ENCODE data around the gene ITPRIP.

DNA sequence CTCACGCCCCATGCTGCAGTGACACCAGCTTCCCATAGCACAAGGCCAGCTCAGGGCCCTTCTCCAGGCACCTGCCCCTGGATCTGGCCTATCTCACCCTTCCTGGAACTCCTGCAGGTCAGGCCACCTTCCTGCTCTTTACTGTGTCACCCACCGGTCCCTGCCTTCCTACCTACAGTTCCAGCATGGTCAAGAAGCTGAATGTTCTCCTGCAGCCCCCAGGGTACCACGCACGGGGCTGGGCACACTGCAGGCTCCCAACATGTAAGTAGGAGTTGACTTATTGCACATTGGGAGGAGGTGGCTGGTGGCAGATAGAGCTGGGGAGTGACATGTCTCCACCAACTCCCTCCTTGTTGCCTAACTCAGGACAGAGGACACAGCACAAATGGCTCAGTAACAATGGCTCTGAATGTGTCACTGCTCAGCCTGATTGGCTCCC, 14.5 kb downstream of the ITPRIP start:
- TF ChIP-seq, protein P1, sequence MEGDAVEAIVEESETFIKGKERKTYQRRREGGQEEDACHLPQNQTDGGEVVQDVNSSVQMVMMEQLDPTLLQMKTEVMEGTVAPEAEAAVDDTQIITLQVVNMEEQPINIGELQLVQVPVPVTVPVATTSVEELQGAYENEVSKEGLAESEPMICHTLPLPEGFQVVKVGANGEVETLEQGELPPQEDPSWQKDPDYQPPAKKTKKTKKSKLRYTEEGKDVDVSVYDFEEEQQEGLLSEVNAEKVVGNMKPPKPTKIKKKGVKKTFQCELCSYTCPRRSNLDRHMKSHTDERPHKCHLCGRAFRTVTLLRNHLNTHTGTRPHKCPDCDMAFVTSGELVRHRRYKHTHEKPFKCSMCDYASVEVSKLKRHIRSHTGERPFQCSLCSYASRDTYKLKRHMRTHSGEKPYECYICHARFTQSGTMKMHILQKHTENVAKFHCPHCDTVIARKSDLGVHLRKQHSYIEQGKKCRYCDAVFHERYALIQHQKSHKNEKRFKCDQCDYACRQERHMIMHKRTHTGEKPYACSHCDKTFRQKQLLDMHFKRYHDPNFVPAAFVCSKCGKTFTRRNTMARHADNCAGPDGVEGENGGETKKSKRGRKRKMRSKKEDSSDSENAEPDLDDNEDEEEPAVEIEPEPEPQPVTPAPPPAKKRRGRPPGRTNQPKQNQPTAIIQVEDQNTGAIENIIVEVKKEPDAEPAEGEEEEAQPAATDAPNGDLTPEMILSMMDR (IDR thresholded peaks at IDR 0.05): no peak
- TF ChIP-seq POLR2A (IDR thresholded peaks at IDR 0.05): no peak
